Measurements from ENCODE around the gene TMEM50B.
"Not testable (repeated sequence)": the region's sequence is repeated elsewhere in the genome, so short reads cannot be mapped to it uniquely, and the experiment has no call there.

TMEM50B gene

DNA sequence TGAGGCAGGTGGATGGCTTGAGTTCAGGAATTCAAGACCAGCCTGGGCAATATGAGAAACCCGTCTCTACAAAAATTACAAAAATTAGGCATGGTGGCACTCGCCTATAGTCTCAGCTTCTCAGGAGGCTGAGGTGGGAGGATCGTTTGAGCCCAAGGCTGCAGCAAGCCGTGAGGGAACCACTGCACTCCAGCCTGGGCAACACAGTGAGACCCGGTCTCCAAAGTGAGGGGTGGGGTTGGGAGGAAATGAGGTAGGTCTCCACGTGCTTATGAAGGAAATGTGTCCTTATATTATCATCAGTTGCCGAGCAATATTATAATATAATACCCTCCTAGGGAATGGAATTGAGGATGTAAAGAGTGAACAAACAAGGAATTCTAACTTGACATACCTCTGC lies 2.7 kb downstream of the TMEM50B start:
- TF ChIP-seq, protein P1, sequence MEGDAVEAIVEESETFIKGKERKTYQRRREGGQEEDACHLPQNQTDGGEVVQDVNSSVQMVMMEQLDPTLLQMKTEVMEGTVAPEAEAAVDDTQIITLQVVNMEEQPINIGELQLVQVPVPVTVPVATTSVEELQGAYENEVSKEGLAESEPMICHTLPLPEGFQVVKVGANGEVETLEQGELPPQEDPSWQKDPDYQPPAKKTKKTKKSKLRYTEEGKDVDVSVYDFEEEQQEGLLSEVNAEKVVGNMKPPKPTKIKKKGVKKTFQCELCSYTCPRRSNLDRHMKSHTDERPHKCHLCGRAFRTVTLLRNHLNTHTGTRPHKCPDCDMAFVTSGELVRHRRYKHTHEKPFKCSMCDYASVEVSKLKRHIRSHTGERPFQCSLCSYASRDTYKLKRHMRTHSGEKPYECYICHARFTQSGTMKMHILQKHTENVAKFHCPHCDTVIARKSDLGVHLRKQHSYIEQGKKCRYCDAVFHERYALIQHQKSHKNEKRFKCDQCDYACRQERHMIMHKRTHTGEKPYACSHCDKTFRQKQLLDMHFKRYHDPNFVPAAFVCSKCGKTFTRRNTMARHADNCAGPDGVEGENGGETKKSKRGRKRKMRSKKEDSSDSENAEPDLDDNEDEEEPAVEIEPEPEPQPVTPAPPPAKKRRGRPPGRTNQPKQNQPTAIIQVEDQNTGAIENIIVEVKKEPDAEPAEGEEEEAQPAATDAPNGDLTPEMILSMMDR (IDR thresholded peaks at IDR 0.05; ENCODE audit: low read depth, low read length), result no peak
- Histone ChIP-seq H3K4me3 (ENCODE audit: low read depth, low read length) (no peak overlapping the region), H3K27me3 (ENCODE audit: insufficient read depth, low read depth, severe bottlenecking) (no peaks in the 10 kb centered on the region), H3K27ac (no peak overlapping the region), H3K36me3 (peaks cover 2% of the 10 kb centered on the region), H3K9me3 (ENCODE audit: severe bottlenecking) (peaks cover 2% of the 10 kb centered on the region)
- DNase-seq, result no peak

DNA sequence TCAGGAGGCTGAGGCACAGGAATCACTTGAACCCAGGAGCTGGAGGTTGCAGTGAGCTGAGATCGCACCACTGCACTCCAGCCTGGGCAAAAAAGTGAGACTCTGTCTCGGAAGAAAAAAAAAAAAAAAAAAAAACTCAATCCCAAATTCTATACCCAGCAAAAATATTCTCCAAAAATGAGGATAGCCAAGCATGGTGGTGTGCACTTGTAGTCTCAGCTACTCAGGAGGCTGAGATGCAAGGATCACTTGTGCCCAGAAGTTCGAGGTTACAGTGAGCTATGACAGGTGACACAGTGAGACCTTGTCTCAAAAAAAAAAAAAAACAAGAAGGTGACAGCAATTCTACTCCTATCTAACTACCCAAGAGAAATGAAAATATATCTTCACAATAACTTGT lies 6.4 kb downstream of the TMEM50B start:
- Histone ChIP-seq H3K27me3 (ENCODE audit: insufficient read depth, low read depth, severe bottlenecking) (no peaks in the 10 kb centered on the region), H3K36me3 (peaks cover 2% of the 10 kb centered on the region)
- TF ChIP-seq, protein P1 (IDR thresholded peaks at IDR 0.05; ENCODE audit: low read depth, low read length), result no peak

DNA sequence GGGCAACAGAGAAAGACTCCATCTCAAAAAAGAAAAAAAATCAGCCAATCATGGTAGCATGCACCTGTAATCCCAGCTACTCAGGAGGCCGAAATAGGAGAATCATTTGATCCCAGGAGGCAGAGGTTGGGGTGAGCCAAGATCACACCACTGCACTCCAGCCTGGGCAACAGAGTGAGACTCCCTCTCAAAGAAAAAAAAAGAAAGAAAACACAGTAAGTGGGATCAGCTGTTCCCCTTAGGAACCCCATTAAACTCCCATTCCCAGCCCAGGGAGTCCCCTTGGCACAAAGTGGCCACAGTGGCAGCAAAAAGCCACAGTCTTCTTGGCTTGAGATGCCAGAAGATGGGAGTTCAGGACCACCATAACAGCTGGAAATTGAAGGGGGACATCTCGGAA lies 9.1 kb downstream of the TMEM50B start:
- TF ChIP-seq, protein P1 (IDR thresholded peaks at IDR 0.05; ENCODE audit: low read depth, low read length), result no peak
- peak overlapping the region; percentile 74 for H3K27ac ChIP-seq
- H3K9me3 ChIP-seq (ENCODE audit: severe bottlenecking), result peaks cover 2% of the 10 kb centered on the region
- no peak overlapping the region for H3K4me3 ChIP-seq (ENCODE audit: low read depth, low read length)
- no peak for DNase-seq
- peaks cover 5% of the 10 kb centered on the region for H3K36me3 ChIP-seq
- no peaks in the 10 kb centered on the region for H3K27me3 ChIP-seq (ENCODE audit: insufficient read depth, low read depth, severe bottlenecking)

More for the DNA sequence above, 6.4 kb downstream of the TMEM50B start:
- Histone ChIP-seq H3K4me3 (ENCODE audit: low read depth, low read length) (no peak overlapping the region), H3K27ac (no peak overlapping the region), H3K9me3 (ENCODE audit: severe bottlenecking) (peaks cover 2% of the 10 kb centered on the region)
- DNase-seq, result no peak

DNA sequence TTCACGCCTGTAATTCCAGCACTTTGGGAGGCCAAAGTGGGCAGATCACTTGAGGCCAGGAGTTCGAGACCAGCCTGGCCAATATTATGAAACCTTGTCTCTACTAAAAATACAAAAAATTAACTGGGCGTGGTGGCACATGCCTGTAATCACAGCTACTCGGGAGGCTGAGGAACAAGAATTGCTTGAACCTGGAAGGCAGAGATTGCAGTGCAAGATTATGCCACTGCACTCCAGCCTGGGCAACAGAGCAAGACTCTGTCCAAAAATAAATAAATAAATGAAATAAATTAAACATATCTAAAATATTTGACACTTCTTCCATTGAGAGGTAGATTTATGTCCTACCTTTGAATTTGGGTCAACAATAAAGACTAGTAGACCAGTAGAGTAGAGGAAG lies 10.6 kb downstream of the TMEM50B start:
- not testable (repeated sequence) for H3K9me3 ChIP-seq (ENCODE audit: severe bottlenecking); H3K4me3 ChIP-seq (ENCODE audit: low read depth, low read length); H3K36me3 ChIP-seq; H3K27me3 ChIP-seq (ENCODE audit: insufficient read depth, low read depth, severe bottlenecking); DNase-seq; H3K27ac ChIP-seq

DNA sequence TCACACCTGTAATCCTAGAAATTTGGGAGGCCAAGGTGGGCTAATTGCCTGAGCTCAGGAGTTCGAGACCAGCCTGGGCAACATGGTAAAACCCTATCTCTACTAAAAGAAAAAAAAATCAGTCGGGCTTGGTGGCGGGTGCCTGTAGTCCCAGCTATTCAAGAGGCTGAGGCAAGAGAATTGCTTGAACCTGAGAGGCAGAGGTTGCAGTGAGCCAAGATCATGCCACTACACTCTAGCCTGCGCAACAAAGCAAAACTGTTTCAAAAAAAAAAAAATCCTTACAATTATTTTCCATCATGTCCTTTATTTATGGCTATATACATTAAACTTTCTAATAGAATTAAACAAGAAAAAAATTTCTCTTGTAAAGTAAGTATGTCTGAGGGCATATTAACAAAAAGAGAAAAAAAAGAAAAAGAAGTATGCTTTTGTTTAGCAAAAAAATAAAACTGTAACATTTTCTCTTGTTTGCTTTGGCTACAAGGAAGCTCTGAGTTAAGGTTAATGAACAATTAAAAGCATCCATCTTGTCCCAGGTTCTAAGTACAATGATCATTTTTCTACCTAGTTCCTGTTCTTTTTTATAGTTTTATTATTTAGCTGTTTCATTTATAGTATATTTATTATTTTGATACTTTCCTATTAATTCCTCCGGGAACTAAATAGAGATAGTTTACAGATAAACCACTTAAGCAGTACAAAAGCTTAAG lies 18.1 kb downstream of the TMEM50B start:
- no peaks in the 10 kb centered on the region for H3K27me3 ChIP-seq (ENCODE audit: insufficient read depth, low read depth, severe bottlenecking)
- DNase-seq, result no peak
- TF ChIP-seq, protein P1 (IDR thresholded peaks at IDR 0.05; ENCODE audit: low read depth, low read length), result no peak
- no peaks in the 10 kb centered on the region for H3K9me3 ChIP-seq (ENCODE audit: severe bottlenecking)
- peaks cover 14% of the 10 kb centered on the region for H3K36me3 ChIP-seq
- no peak overlapping the region for H3K27ac ChIP-seq
- H3K4me3 ChIP-seq (ENCODE audit: low read depth, low read length), result no peak overlapping the region

DNA sequence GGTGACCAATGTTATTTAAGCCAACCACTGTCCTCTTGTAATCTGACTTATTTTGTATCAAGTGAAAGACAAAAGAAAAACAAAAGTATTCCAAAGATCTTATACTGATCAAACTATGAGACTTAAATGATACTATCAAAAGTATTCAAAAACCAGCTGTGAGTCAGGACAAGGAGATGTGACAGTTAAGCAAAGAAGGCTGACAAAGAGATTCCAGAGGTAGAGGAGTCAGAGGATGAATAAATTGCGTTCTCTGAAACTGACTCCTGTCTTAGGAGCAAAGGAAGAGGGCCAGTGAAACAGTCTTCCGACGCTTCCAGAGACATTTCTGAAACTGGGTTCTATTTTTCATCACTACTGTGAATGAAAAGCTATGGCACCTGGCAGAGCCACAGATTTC lies 20.9 kb downstream of the TMEM50B start:
- Histone ChIP-seq H3K27ac (no peak overlapping the region), H3K9me3 (ENCODE audit: severe bottlenecking) (no peaks in the 10 kb centered on the region), H3K4me3 (ENCODE audit: low read depth, low read length) (no peak overlapping the region), H3K27me3 (ENCODE audit: insufficient read depth, low read depth, severe bottlenecking) (no peaks in the 10 kb centered on the region), H3K36me3 (peaks cover 9% of the 10 kb centered on the region)
- DNase-seq, result no peak
- TF ChIP-seq, protein P1 (IDR thresholded peaks at IDR 0.05; ENCODE audit: low read depth, low read length), result no peak
